ENCODE results near the gene B3GAT1.
A peak's percentile ranks its signal among the peaks of the same experiment; 100 is the strongest.

B3GAT1 gene

GRCh38 chr11:134432776-134433175 lies 20.7 kb upstream of the B3GAT1 start:
- CTCF ChIA-PET: no interaction called here
- Histone ChIP-seq H3K36me3 (ENCODE audit: control insufficient read depth in 4 of 4, insufficient read depth in 4 of 4, low read length in 3 of 4) (no peaks in the 10 kb centered on the region), H3K27ac (ENCODE audit: insufficient read depth in 1 of 2, low read depth in 1 of 2, low read length in 2 of 2, poor library complexity in 1 of 2, severe bottlenecking in 2 of 2) (no peak overlapping the region), H3K9me3 (ENCODE audit: control extremely low read depth in 1 of 5, control insufficient read depth in 4 of 5, insufficient read depth in 2 of 5, low read depth in 1 of 5, low read length in 4 of 5) (no peaks in the 10 kb centered on the region), H3K27me3 (replicated peaks in 2 of 5; ENCODE audit: control insufficient read depth in 4 of 5, insufficient read depth in 5 of 5, low read length in 4 of 5) (peaks cover 0 to 16% (median 3%) of the 10 kb centered on the region in 5 experiments), H3K4me1 (ENCODE audit: control extremely low read depth in 1 of 4, control insufficient read depth in 4 of 4, insufficient read depth in 4 of 4, low read length in 3 of 4) (no peaks in the 10 kb centered on the region), H3K4me3 (ENCODE audit: control insufficient read depth in 1 of 7, extremely low read depth in 1 of 7, insufficient read depth in 4 of 7, low read depth in 2 of 7, low read length in 6 of 7) (no peak overlapping the region)
- POLR2A ChIA-PET: no interaction called here
- DNase-seq: no peak
- 50% methylated on average over 2 of the region's 2 CpGs for WGBS (ENCODE audit: insufficient coverage)

GRCh38 chr11:134429106-134429505 lies 17.1 kb upstream of the B3GAT1 start:
- no peaks in the 10 kb centered on the region for H3K36me3 ChIP-seq (ENCODE audit: control insufficient read depth in 4 of 4, insufficient read depth in 4 of 4, low read length in 3 of 4)
- H3K4me3 ChIP-seq (ENCODE audit: control insufficient read depth in 1 of 7, extremely low read depth in 1 of 7, insufficient read depth in 4 of 7, low read depth in 2 of 7, low read length in 6 of 7): no peak overlapping the region
- 77% methylated on average over 9 of the region's 10 CpGs for WGBS (ENCODE audit: insufficient coverage)
- no peaks in the 10 kb centered on the region for H3K4me1 ChIP-seq (ENCODE audit: control extremely low read depth in 1 of 4, control insufficient read depth in 4 of 4, insufficient read depth in 4 of 4, low read length in 3 of 4)
- POLR2A ChIA-PET: no interaction called here
- CTCF ChIA-PET: no interaction called here
- H3K27me3 ChIP-seq (replicated peaks in 2 of 5; ENCODE audit: control insufficient read depth in 4 of 5, insufficient read depth in 5 of 5, low read length in 4 of 5): peaks cover 0 to 30% (median 7%) of the 10 kb centered on the region in 5 experiments
- no peak overlapping the region for H3K27ac ChIP-seq (ENCODE audit: insufficient read depth in 1 of 2, low read depth in 1 of 2, low read length in 2 of 2, poor library complexity in 1 of 2, severe bottlenecking in 2 of 2)
- H3K9me3 ChIP-seq (ENCODE audit: control extremely low read depth in 1 of 5, control insufficient read depth in 4 of 5, insufficient read depth in 2 of 5, low read depth in 1 of 5, low read length in 4 of 5): no peaks in the 10 kb centered on the region
- DNase-seq: no peak

- Histone ChIP-seq H3K4me3 (ENCODE audit: control insufficient read depth in 1 of 7, extremely low read depth in 1 of 7, insufficient read depth in 4 of 7, low read depth in 2 of 7, low read length in 6 of 7) (no peak overlapping the region), H3K4me1 (ENCODE audit: control extremely low read depth in 1 of 4, control insufficient read depth in 4 of 4, insufficient read depth in 4 of 4, low read length in 3 of 4) (no peaks in the 10 kb centered on the region), H3K27me3 (replicated peaks in 2 of 5; ENCODE audit: control insufficient read depth in 4 of 5, insufficient read depth in 5 of 5, low read length in 4 of 5) (peaks cover 0 to 34% (median 8%) of the 10 kb centered on the region in 5 experiments), H3K27ac (ENCODE audit: insufficient read depth in 1 of 2, low read depth in 1 of 2, low read length in 2 of 2, poor library complexity in 1 of 2, severe bottlenecking in 2 of 2) (no peak overlapping the region), H3K9me3 (ENCODE audit: control extremely low read depth in 1 of 5, control insufficient read depth in 4 of 5, insufficient read depth in 2 of 5, low read depth in 1 of 5, low read length in 4 of 5) (no peaks in the 10 kb centered on the region), H3K36me3 (ENCODE audit: control insufficient read depth in 4 of 4, insufficient read depth in 4 of 4, low read length in 3 of 4) (no peaks in the 10 kb centered on the region)
- WGBS (ENCODE audit: insufficient coverage): 91% methylated on average over 15 of the region's 16 CpGs
- CTCF ChIA-PET: no interaction called here
- POLR2A ChIA-PET: no interaction called here
- no peak for DNase-seq
Observed at GRCh38 chr11:134425816-134426536, 13.9 kb upstream of the B3GAT1 start.

- Histone ChIP-seq H3K9me3 (ENCODE audit: control extremely low read depth in 1 of 5, control insufficient read depth in 4 of 5, insufficient read depth in 2 of 5, low read depth in 1 of 5, low read length in 4 of 5) (no peaks in the 10 kb centered on the region), H3K36me3 (ENCODE audit: control insufficient read depth in 4 of 4, insufficient read depth in 4 of 4, low read length in 3 of 4) (no peaks in the 10 kb centered on the region), H3K27me3 (replicated peaks in 2 of 5; ENCODE audit: control insufficient read depth in 4 of 5, insufficient read depth in 5 of 5, low read length in 4 of 5) (peaks cover 0 to 33% (median 8%) of the 10 kb centered on the region in 5 experiments), H3K27ac (ENCODE audit: insufficient read depth in 1 of 2, low read depth in 1 of 2, low read length in 2 of 2, poor library complexity in 1 of 2, severe bottlenecking in 2 of 2) (no peak overlapping the region), H3K4me1 (ENCODE audit: control extremely low read depth in 1 of 4, control insufficient read depth in 4 of 4, insufficient read depth in 4 of 4, low read length in 3 of 4) (no peaks in the 10 kb centered on the region), H3K4me3 (ENCODE audit: control insufficient read depth in 1 of 7, extremely low read depth in 1 of 7, insufficient read depth in 4 of 7, low read depth in 2 of 7, low read length in 6 of 7) (no peak overlapping the region)
- 92% methylated on average over 2 of the region's 2 CpGs for WGBS (ENCODE audit: insufficient coverage)
- CTCF ChIA-PET: no interaction called here
- POLR2A ChIA-PET: no interaction called here
- DNase-seq: no peak
Observed at GRCh38 chr11:134425413-134425812, 13.4 kb upstream of the B3GAT1 start.

- Histone ChIP-seq H3K27me3 (replicated peaks in 2 of 5; ENCODE audit: control insufficient read depth in 4 of 5, insufficient read depth in 5 of 5, low read length in 4 of 5) (peaks cover 0 to 40% (median 11%) of the 10 kb centered on the region in 5 experiments), H3K36me3 (ENCODE audit: control insufficient read depth in 4 of 4, insufficient read depth in 4 of 4, low read length in 3 of 4) (no peaks in the 10 kb centered on the region), H3K4me3 (ENCODE audit: control insufficient read depth in 1 of 7, extremely low read depth in 1 of 7, insufficient read depth in 4 of 7, low read depth in 2 of 7, low read length in 6 of 7) (no peak overlapping the region), H3K9me3 (ENCODE audit: control extremely low read depth in 1 of 5, control insufficient read depth in 4 of 5, insufficient read depth in 2 of 5, low read depth in 1 of 5, low read length in 4 of 5) (no peaks in the 10 kb centered on the region), H3K27ac (ENCODE audit: insufficient read depth in 1 of 2, low read depth in 1 of 2, low read length in 2 of 2, poor library complexity in 1 of 2, severe bottlenecking in 2 of 2) (no peak overlapping the region), H3K4me1 (ENCODE audit: control extremely low read depth in 1 of 4, control insufficient read depth in 4 of 4, insufficient read depth in 4 of 4, low read length in 3 of 4) (no peaks in the 10 kb centered on the region)
- CTCF ChIA-PET: no interaction called here
- no peak for DNase-seq
- POLR2A ChIA-PET: no interaction called here
- 88% methylated on average over 10 of the region's 10 CpGs for WGBS (ENCODE audit: insufficient coverage)
Observed at GRCh38 chr11:134423106-134423505, 11.1 kb upstream of the B3GAT1 start.

- Histone ChIP-seq H3K27me3 (replicated peaks in 2 of 5; ENCODE audit: control insufficient read depth in 4 of 5, insufficient read depth in 5 of 5, low read length in 4 of 5) (peaks cover 0 to 65% (median 20%) of the 10 kb centered on the region in 5 experiments), H3K4me1 (ENCODE audit: control extremely low read depth in 1 of 4, control insufficient read depth in 4 of 4, insufficient read depth in 4 of 4, low read length in 3 of 4) (peaks cover 0 to 2% (median 0%) of the 10 kb centered on the region in 4 experiments), H3K36me3 (ENCODE audit: control insufficient read depth in 4 of 4, insufficient read depth in 4 of 4, low read length in 3 of 4) (no peaks in the 10 kb centered on the region), H3K4me3 (ENCODE audit: control insufficient read depth in 1 of 7, extremely low read depth in 1 of 7, insufficient read depth in 4 of 7, low read depth in 2 of 7, low read length in 6 of 7) (no peak overlapping the region), H3K9me3 (ENCODE audit: control extremely low read depth in 1 of 5, control insufficient read depth in 4 of 5, insufficient read depth in 2 of 5, low read depth in 1 of 5, low read length in 4 of 5) (no peaks in the 10 kb centered on the region), H3K27ac (ENCODE audit: insufficient read depth in 1 of 2, low read depth in 1 of 2, low read length in 2 of 2, poor library complexity in 1 of 2, severe bottlenecking in 2 of 2) (no peak overlapping the region)
- DNase-seq: peak in 1 of 3 donors; percentile 15
- ChIA-PET CTCF (no interaction called here), POLR2A (no interaction called here)
- WGBS (ENCODE audit: insufficient coverage): 68% methylated on average over 11 of the region's 14 CpGs
Observed at GRCh38 chr11:134417871-134418840, 6.1 kb upstream of the B3GAT1 start.

GRCh38 chr11:134416726-134417125 lies 4.7 kb upstream of the B3GAT1 start:
- Histone ChIP-seq H3K27ac (ENCODE audit: insufficient read depth in 1 of 2, low read depth in 1 of 2, low read length in 2 of 2, poor library complexity in 1 of 2, severe bottlenecking in 2 of 2) (no peak overlapping the region), H3K4me1 (ENCODE audit: control extremely low read depth in 1 of 4, control insufficient read depth in 4 of 4, insufficient read depth in 4 of 4, low read length in 3 of 4) (peaks cover 0 to 10% (median 4%) of the 10 kb centered on the region in 4 experiments), H3K27me3 (replicated peaks in 2 of 5; ENCODE audit: control insufficient read depth in 4 of 5, insufficient read depth in 5 of 5, low read length in 4 of 5) (peaks cover 0 to 73% (median 22%) of the 10 kb centered on the region in 5 experiments), H3K36me3 (ENCODE audit: control insufficient read depth in 4 of 4, insufficient read depth in 4 of 4, low read length in 3 of 4) (no peaks in the 10 kb centered on the region), H3K4me3 (ENCODE audit: control insufficient read depth in 1 of 7, extremely low read depth in 1 of 7, insufficient read depth in 4 of 7, low read depth in 2 of 7, low read length in 6 of 7) (no peak overlapping the region), H3K9me3 (ENCODE audit: control extremely low read depth in 1 of 5, control insufficient read depth in 4 of 5, insufficient read depth in 2 of 5, low read depth in 1 of 5, low read length in 4 of 5) (no peaks in the 10 kb centered on the region)
- ChIA-PET POLR2A (no interaction called here), CTCF (no interaction called here)
- WGBS (ENCODE audit: insufficient coverage): 85% methylated on average over 10 of the region's 10 CpGs
- no peak for DNase-seq
